ENCODE results near the gene SPOCK3.

GRCh38 chr4:167101035-167101434 lies 133.3 kb downstream of the SPOCK3 start:
- TF ChIP-seq, protein P1, sequence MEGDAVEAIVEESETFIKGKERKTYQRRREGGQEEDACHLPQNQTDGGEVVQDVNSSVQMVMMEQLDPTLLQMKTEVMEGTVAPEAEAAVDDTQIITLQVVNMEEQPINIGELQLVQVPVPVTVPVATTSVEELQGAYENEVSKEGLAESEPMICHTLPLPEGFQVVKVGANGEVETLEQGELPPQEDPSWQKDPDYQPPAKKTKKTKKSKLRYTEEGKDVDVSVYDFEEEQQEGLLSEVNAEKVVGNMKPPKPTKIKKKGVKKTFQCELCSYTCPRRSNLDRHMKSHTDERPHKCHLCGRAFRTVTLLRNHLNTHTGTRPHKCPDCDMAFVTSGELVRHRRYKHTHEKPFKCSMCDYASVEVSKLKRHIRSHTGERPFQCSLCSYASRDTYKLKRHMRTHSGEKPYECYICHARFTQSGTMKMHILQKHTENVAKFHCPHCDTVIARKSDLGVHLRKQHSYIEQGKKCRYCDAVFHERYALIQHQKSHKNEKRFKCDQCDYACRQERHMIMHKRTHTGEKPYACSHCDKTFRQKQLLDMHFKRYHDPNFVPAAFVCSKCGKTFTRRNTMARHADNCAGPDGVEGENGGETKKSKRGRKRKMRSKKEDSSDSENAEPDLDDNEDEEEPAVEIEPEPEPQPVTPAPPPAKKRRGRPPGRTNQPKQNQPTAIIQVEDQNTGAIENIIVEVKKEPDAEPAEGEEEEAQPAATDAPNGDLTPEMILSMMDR (IDR thresholded peaks at IDR 0.05), result no peak
- TF ChIP-seq POLR2A (IDR thresholded peaks at IDR 0.05), result no peak
